Large intestine (tissue), 12 donors: ENCODE results near the gene POTEB3. TPM values are rescaled to one million over a fixed set of nuclear protein-coding genes. Genes with fewer than 3 reads are reported as not detected.
"Not testable (repeated sequence)": the region's sequence is repeated elsewhere in the genome, so short reads cannot be mapped to it uniquely, and the experiment has no call there.

Experiments
- DNase-seq, 2 donors: peaks; one replicate each; pipeline versions ENCODE4 v3.0.0 to v3.0.0-alpha.2; 2013
- H3K27ac ChIP-seq: one replicate; pipeline ENCODE4 v1.5.1; 2013; ENCODE audit warnings: low read length
- H3K27me3 ChIP-seq: 2 replicates; pipeline ENCODE4 v1.6.1; 2013; ENCODE audit warnings: low read length; ENCODE audit not compliant: control insufficient read depth, insufficient read depth
- H3K36me3 ChIP-seq: 2 replicates; pipeline ENCODE4 v1.6.1; 2013; ENCODE audit warnings: low read length; ENCODE audit not compliant: control insufficient read depth, insufficient read depth
- H3K4me1 ChIP-seq: one replicate; pipeline ENCODE4 v1.6.1; 2013; ENCODE audit warnings: low read length; ENCODE audit not compliant: control insufficient read depth, insufficient read depth
- H3K4me3 ChIP-seq: one replicate; pipeline ENCODE4 v1.5.1; 2013; ENCODE audit warnings: low read length
- H3K9me3 ChIP-seq: one replicate; pipeline ENCODE4 v1.6.1; 2013; ENCODE audit warnings: mild to moderate bottlenecking, low read depth, low read length, moderate library complexity; ENCODE audit not compliant: control insufficient read depth
- WGBS: methylation state at CpG from one replicate; pipeline ENCODE4 v1.1.5; 2013; ENCODE audit warnings: low lambda C conversion rate; ENCODE audit not compliant: insufficient coverage; 5-methylcytosine and 5-hydroxymethylcytosine counted together
- long read RNA-seq, 11 donors: transcript quantifications; one replicate each; lab custom pipeline, GENCODE V29; 2026
- polyA plus RNA-seq: library from polyadenylated mRNA; unstranded; fragments of 120-200 nt; gene quantifications from one replicate; pipeline ENCODE4 v1.2.1, GENCODE V29; 2013

Gene POTEB3
- polyA plus RNA-seq, result not detected
- long read RNA-seq, donor 1, result 0 reads
- long read RNA-seq, donor 2, result 0 reads
- long read RNA-seq, donor 3, result 0 reads
- long read RNA-seq, donor 4, result 0 reads
- long read RNA-seq, donor 5, result 0 reads
- long read RNA-seq, donor 6, result 0 reads
- long read RNA-seq, donor 7, result 0 reads
- long read RNA-seq, donor 8, result 0 reads
- long read RNA-seq, donor 9, result 0 reads
- long read RNA-seq, donor 10, result 0 reads
- long read RNA-seq, donor 11, result 0 reads

GRCh38 chr15:21440399-21440798 is at the start of gene POTEB3:
POTEB3 (minus strand) TSS chr15:21440499; CDS start chr15:21440011, 488 bp downstream.
- H3K4me1 ChIP-seq, H3K27me3 ChIP-seq, DNase-seq, H3K4me3 ChIP-seq, H3K9me3 ChIP-seq, H3K27ac ChIP-seq, H3K36me3 ChIP-seq: not testable (repeated sequence)
- no CpG with 5 or more reads among the region's 35 CpGs for WGBS

- H3K9me3 ChIP-seq, H3K36me3 ChIP-seq, H3K27ac ChIP-seq, DNase-seq, H3K4me1 ChIP-seq, H3K4me3 ChIP-seq, H3K27me3 ChIP-seq: not testable (repeated sequence)
- WGBS, result no CpG with 5 or more reads among the region's 6 CpGs
These were observed 13.4 kb upstream of the POTEB3 start for GRCh38 chr15:21453683-21454082.

- H3K4me1 ChIP-seq, DNase-seq, H3K4me3 ChIP-seq, H3K9me3 ChIP-seq, H3K27me3 ChIP-seq, H3K27ac ChIP-seq, H3K36me3 ChIP-seq: not testable (repeated sequence)
- WGBS, result no CpG with 5 or more reads among the region's 72 CpGs
These were observed 11.7 kb upstream of the POTEB3 start for GRCh38 chr15:21451920-21452563.

- not testable (repeated sequence) for H3K27me3 ChIP-seq, H3K4me3 ChIP-seq, H3K27ac ChIP-seq, H3K9me3 ChIP-seq, DNase-seq, H3K4me1 ChIP-seq, H3K36me3 ChIP-seq
- no CpG with 5 or more reads among the region's 41 CpGs for WGBS
These were observed 11.2 kb upstream of the POTEB3 start for GRCh38 chr15:21451487-21451886.

- H3K27me3 ChIP-seq, H3K27ac ChIP-seq, H3K9me3 ChIP-seq, H3K4me1 ChIP-seq, H3K36me3 ChIP-seq, DNase-seq, H3K4me3 ChIP-seq: not testable (repeated sequence)
- no CpG with 5 or more reads among the region's 4 CpGs for WGBS
These were observed 32.9 kb downstream of the POTEB3 start for GRCh38 chr15:21407366-21407765.

DNA sequence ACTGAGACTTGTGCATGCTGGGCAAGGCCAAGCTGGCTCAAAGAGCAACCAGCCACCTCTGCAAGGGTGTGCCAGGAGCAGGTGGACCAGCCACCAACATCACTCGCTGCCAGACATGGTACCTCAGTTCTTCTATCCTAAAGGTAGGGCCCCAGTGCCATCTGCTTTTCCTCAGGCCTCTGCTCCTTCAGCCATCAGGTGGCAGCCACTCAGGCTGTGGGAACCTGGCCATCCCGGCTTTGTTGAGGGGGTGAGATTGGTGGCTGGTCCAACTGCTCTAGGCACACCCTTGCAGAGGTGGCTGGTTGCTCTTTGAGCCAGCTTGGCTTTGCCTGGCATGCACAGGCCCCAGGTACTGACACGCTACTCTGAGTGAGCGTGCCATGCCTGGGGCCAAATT is 38.8 kb downstream of the POTEB3 start:
- not testable (repeated sequence) for H3K27me3 ChIP-seq, H3K36me3 ChIP-seq, DNase-seq, H3K27ac ChIP-seq, H3K9me3 ChIP-seq, H3K4me3 ChIP-seq, H3K4me1 ChIP-seq
- WGBS, result no CpG with 5 or more reads among the region's 4 CpGs

GRCh38 chr15:21399111-21399510 is 41.2 kb downstream of the POTEB3 start:
- not testable (repeated sequence) for H3K27ac ChIP-seq, H3K4me1 ChIP-seq, H3K4me3 ChIP-seq, DNase-seq, H3K9me3 ChIP-seq, H3K36me3 ChIP-seq, H3K27me3 ChIP-seq
- WGBS, result no CpG with 5 or more reads among the region's 4 CpGs

GRCh38 chr15:21398511-21398910 is 41.8 kb downstream of the POTEB3 start:
- not testable (repeated sequence) for DNase-seq, H3K4me1 ChIP-seq, H3K36me3 ChIP-seq, H3K9me3 ChIP-seq, H3K4me3 ChIP-seq, H3K27ac ChIP-seq, H3K27me3 ChIP-seq
- WGBS, result no CpG with 5 or more reads among the region's 5 CpGs

DNA sequence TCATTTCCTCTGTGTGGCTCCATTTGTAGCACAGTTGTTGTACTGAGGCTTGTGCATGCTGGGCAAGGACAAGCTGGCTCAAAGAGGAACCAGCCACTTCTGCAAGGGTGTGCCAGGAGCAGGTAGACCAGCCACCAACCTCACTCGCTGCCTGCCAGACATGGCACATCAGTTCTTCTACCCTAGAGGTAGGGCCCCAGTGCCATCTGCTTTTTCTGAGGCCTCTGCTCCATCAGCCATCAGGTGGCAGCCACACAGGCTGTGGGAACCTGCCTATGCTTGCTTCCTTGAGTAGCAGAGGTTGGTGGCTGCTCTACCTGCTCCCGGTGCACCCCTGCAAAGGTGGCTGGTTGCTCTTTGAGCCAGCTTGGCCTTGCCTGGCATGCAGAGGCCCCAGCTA is 42.6 kb downstream of the POTEB3 start:
- not testable (repeated sequence) for H3K27ac ChIP-seq, H3K4me1 ChIP-seq, H3K36me3 ChIP-seq, DNase-seq, H3K4me3 ChIP-seq, H3K27me3 ChIP-seq, H3K9me3 ChIP-seq
- no CpG with 5 or more reads among the region's 2 CpGs for WGBS

GRCh38 chr15:21397186-21397585 is 43.1 kb downstream of the POTEB3 start:
- WGBS, result no CpG with 5 or more reads among the region's 2 CpGs
- not testable (repeated sequence) for H3K27ac ChIP-seq

DNA sequence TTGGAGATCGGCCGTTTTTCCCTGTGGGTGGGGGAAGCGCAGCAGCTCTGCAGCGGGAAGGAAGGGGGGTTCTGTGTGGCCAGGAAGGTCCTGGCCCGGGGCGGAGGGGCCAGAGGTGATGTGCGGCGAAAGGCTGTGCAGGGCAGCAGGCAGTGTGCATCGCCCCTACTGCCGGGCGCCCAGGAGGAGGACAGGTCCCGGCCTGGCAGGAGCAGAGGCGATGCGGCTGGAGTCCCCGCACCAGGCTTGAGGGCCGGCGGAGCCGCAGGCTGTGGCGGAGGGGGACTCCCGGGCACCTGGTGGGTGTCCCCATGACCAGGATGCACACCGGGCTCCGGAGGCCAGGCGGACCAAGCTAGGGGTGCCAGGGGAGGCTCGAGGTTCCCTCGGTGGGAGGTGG is 54.3 kb downstream of the POTEB3 start:
- H3K27ac ChIP-seq, H3K9me3 ChIP-seq, H3K4me3 ChIP-seq, H3K27me3 ChIP-seq, DNase-seq, H3K4me1 ChIP-seq, H3K36me3 ChIP-seq: not testable (repeated sequence)
- no CpG with 5 or more reads among the region's 25 CpGs for WGBS

More at GRCh38 chr15:21397186-21397585, 43.1 kb downstream of the POTEB3 start:
- not testable (repeated sequence) for DNase-seq, H3K4me1 ChIP-seq, H3K27me3 ChIP-seq, H3K4me3 ChIP-seq, H3K9me3 ChIP-seq, H3K36me3 ChIP-seq
